Testis (tissue), 5 donors: ENCODE results near the gene UPF3B. TPM values are rescaled to one million over a fixed set of nuclear protein-coding genes. Genes with fewer than 3 reads are reported as not detected.
"Not testable (repeated sequence)": the region's sequence is repeated elsewhere in the genome, so short reads cannot be mapped to it uniquely, and the experiment has no call there.

Experiments
- DNase-seq: peaks from one replicate; pipeline ENCODE4 v3.0.0-alpha.2; 2019
- H3K27ac ChIP-seq, 2 donors: fragments of 200-600 bp; sonication (generic); one replicate each; pipeline ENCODE4 v1.5.1; 2019
- H3K27me3 ChIP-seq: fragments of 200-600 bp; sonication (generic); one replicate; pipeline ENCODE4 v1.5.1; 2019
- H3K36me3 ChIP-seq: fragments of 200-600 bp; sonication (generic); one replicate; pipeline ENCODE4 v1.5.1; 2017; ENCODE audit warnings: low read depth; ENCODE audit errors: missing control alignments
- H3K4me1 ChIP-seq: fragments of 200-600 bp; sonication (generic); one replicate; pipeline ENCODE4 v1.5.1; 2019
- H3K4me3 ChIP-seq, 2 donors: fragments of 200-600 bp; sonication (generic); one replicate each; pipeline ENCODE4 v1.5.1; 2017 to 2019
- H3K9me3 ChIP-seq: fragments of 200-600 bp; sonication (generic); one replicate; pipeline ENCODE4 v1.5.1; 2017
- CTCF ChIP-seq, 3 experiments: fragments of 450-650 bp in 2 of 3; fragments of 200-600 bp in 1 of 3; sonication (generic) in 1 of 3; IDR thresholded peaks; one replicate each; pipeline ENCODE4 v1.5.1; 2016 to 2019; ENCODE audit warnings: antibody characterized with exemption in 3 of 3, mild to moderate bottlenecking in 2 of 3, moderate library complexity in 1 of 3
- POLR2A ChIP-seq: fragments of 450-650 bp; IDR thresholded peaks from one replicate; pipeline ENCODE4 v1.6.1; 2017; ENCODE audit warnings: antibody characterized with exemption, mild to moderate bottlenecking, moderate library complexity
- WGBS, 2 donors: methylation state at CpG; one replicate each; pipeline ENCODE4 v1.1.5; 2018; 5-methylcytosine and 5-hydroxymethylcytosine counted together
- intact Hi-C: fragments of 100-400 bp; cut with DNase I; formaldehyde crosslinking; loops from one replicate; pipeline ENCODE4 v1.15.1; 2023; ENCODE audit warnings: low total_unique reads
- long read RNA-seq, 2 donors: transcript quantifications; one replicate each; lab custom pipeline, GENCODE V29; 2026
- polyA plus RNA-seq: library from polyadenylated mRNA; stranded (reverse); fragments of 350-450 nt; fragmentation: Illumina TruSeq; extraction: RNeasy Lipid Tissue Mini Kit (QIAGEN cat#74804); gene quantifications from one replicate; pipeline ENCODE4 v1.2.3, GENCODE V29; 2014; ENCODE audit warnings: low read depth, low replicate concordance; ENCODE audit not compliant: insufficient read depth
- total RNA-seq, 2 donors: library from RNA; depleted of rRNA; stranded (reverse); fragments of >200 nt; gene quantifications; one replicate each; pipeline ENCODE4 v1.2.3, GENCODE V29; 2016

Gene UPF3B
- total RNA-seq (10 to 100 TPM in 1 of 2 donors, 1 to 10 TPM in 1; 7.4 to 12.7 TPM), polyA plus RNA-seq (6.9 TPM)
- long read RNA-seq, donor 1, transcript UPF3B-202 (10 exons, 2,335 nt), result major isoform, 8 of 645 reads
- long read RNA-seq, donor 1, partial matches to known transcripts, result 628 of 645 reads
- long read RNA-seq, donor 1, other reads (novel, unspliced or antisense), result 8 of 645 reads
- long read RNA-seq, donor 2, result 0 reads

- TF ChIP-seq POLR2A, result no peak
- no peak for TF ChIP-seq CTCF (IDR thresholded peaks at IDR 0.05)
- DNase-seq, result peak; percentile 97
- H3K36me3 ChIP-seq, result no peaks in the 10 kb centered on the region
- no peaks in the 10 kb centered on the region for H3K4me1 ChIP-seq
- intact Hi-C loops, result no loop called here
- H3K27me3 ChIP-seq, result no peaks in the 10 kb centered on the region
- WGBS, 2 donors, result 0 to 1% methylated on average over 48 to 53 of the region's 54 CpGs
- peak within 1 kb of the TSS; percentile 59 to 73 for H3K4me3 ChIP-seq
- H3K27ac ChIP-seq, result peak within 1 kb of the TSS; percentile 62 to 92
- H3K9me3 ChIP-seq, result no peaks in the 10 kb centered on the region
Measured at GRCh38 chrX:119852382-119853353, at the start of gene UPF3B. Gene UPF3B, minus strand, starts transcription at chrX:119852963. Its CDS starts 35 bp downstream, at chrX:119852928.

GRCh38 chrX:119900976-119901375 is 48.2 kb upstream of the UPF3B start:
- TF ChIP-seq POLR2A, result no peak
- no peak for TF ChIP-seq CTCF (IDR thresholded peaks at IDR 0.05)
- Histone ChIP-seq H3K4me1 (no peaks in the 10 kb centered on the region), H3K27ac (no peak overlapping the region), H3K9me3 (no peaks in the 10 kb centered on the region), H3K4me3 (no peak overlapping the region), H3K36me3 (no peaks in the 10 kb centered on the region), H3K27me3 (no peaks in the 10 kb centered on the region)
- intact Hi-C loops, result no loop called here
- whole genome bisulfite sequencing, 2 donors, result 62 to 80% methylated on average over 1 of the region's 1 CpG
- DNase-seq, result no peak

- Histone ChIP-seq H3K4me1 (no peaks in the 10 kb centered on the region), H3K36me3 (no peaks in the 10 kb centered on the region), H3K27ac (no peak overlapping the region), H3K4me3 (no peak overlapping the region), H3K9me3 (no peaks in the 10 kb centered on the region), H3K27me3 (no peaks in the 10 kb centered on the region)
- 43 to 45% methylated on average over 2 of the region's 2 CpGs for WGBS, 2 donors
- no peak for DNase-seq
- TF ChIP-seq CTCF (IDR thresholded peaks at IDR 0.05) (no peak), POLR2A (no peak)
- intact Hi-C loops, result no loop called here
Measured at GRCh38 chrX:119899125-119899524, 46.4 kb upstream of the UPF3B start.

GRCh38 chrX:119895843-119896326 is 43.1 kb upstream of the UPF3B start, which contains the start of gene AKAP14:
Gene AKAP14, plus strand, starts transcription at chrX:119895893. Its CDS starts 7,331 bp downstream, at chrX:119903224.
- no peak for DNase-seq
- WGBS, 2 donors, result 39 to 44% methylated on average over 4 of the region's 4 CpGs
- Histone ChIP-seq H3K27ac (no peak within 1 kb of the TSS), H3K4me1 (no peaks in the 10 kb centered on the region), H3K9me3 (no peaks in the 10 kb centered on the region), H3K4me3 (no peak within 1 kb of the TSS), H3K36me3 (no peaks in the 10 kb centered on the region), H3K27me3 (no peaks in the 10 kb centered on the region)
- no peak for TF ChIP-seq POLR2A
- TF ChIP-seq CTCF (IDR thresholded peaks at IDR 0.05), result no peak
- intact Hi-C loops, result no loop called here

GRCh38 chrX:119891961-119892692 is 39.4 kb upstream of the UPF3B start:
- H3K27me3 ChIP-seq, H3K4me1 ChIP-seq, intact Hi-C loops, H3K9me3 ChIP-seq, H3K27ac ChIP-seq, H3K36me3 ChIP-seq, DNase-seq, H3K4me3 ChIP-seq: not testable (repeated sequence)
- 48 to 62% methylated on average over 16 of the region's 16 CpGs for WGBS, 2 donors

- 88% methylated on average over 15 of the region's 36 CpGs; no CpG with 5 or more reads in 1 of the 2 donors for WGBS, 2 donors
- H3K4me3 ChIP-seq, intact Hi-C loops, H3K9me3 ChIP-seq, H3K27me3 ChIP-seq, H3K27ac ChIP-seq, H3K36me3 ChIP-seq, H3K4me1 ChIP-seq: not testable (repeated sequence)
- peak; percentile 13 for DNase-seq
Measured at GRCh38 chrX:119890626-119891025, 37.9 kb upstream of the UPF3B start.
